Measurements from ENCODE around the gene PLXNA2. TPM values are rescaled to one million over a fixed set of nuclear protein-coding genes. Genes with fewer than 3 reads are reported as not detected.

The PLXNA2 gene
- total and polyA plus RNA-seq, 2 of the 4 experiments (the other 2 are of a cell fraction) = 0.72 to 1.1 TPM

- ATAC-seq (ENCODE audit: low read depth) = no peak
These were observed 25.1 kb upstream of the PLXNA2 start for GRCh38 chr1:208269338-208269666.

More at GRCh38 chr1:208269338-208269666, 25.1 kb upstream of the PLXNA2 start:
- Histone ChIP-seq H3K9me1 (ENCODE audit: insufficient read depth, low read length) (no peaks in the 10 kb centered on the region), H3K56ac (ENCODE audit: extremely low read depth, insufficient read depth, low read length) (no peak overlapping the region), H3K9ac (ENCODE audit: low read depth, low read length) (no peak overlapping the region), H3K4me2 (ENCODE audit: low read depth, low read length) (no peak overlapping the region), H3K4me1 (ENCODE audit: control insufficient read depth, insufficient read depth, low read length) (no peaks in the 10 kb centered on the region), H3K4me3 (ENCODE audit: insufficient read depth, low read depth, low read length) (no peak overlapping the region), H3K36me3 (ENCODE audit: control insufficient read depth, insufficient read depth, low read length) (no peaks in the 10 kb centered on the region), H3K27me3 (ENCODE audit: control insufficient read depth, insufficient read depth, low read length) (peaks cover 34% of the 10 kb centered on the region), H2AK5ac (ENCODE audit: low read depth, low read length) (no peak overlapping the region), H2BK5ac (ENCODE audit: low read depth, low read length, poor library complexity, severe bottlenecking) (no peak overlapping the region), H4K91ac (ENCODE audit: insufficient read depth, low read depth, low read length) (no peak overlapping the region), H2AFZ (replicated peaks; ENCODE audit: low read length, poor library complexity) (peak overlapping the region; percentile 10), H4K5ac (ENCODE audit: low read depth, low read length) (no peak overlapping the region), H3K14ac (replicated peaks; ENCODE audit: low read depth, low read length) (no peak overlapping the region), H2AK9ac (replicated peaks; ENCODE audit: low read depth, low read length, poor library complexity) (no peak overlapping the region), H3K18ac (ENCODE audit: low read depth, low read length) (no peak overlapping the region), H2BK120ac (ENCODE audit: low read depth, low read length) (no peak overlapping the region), H3K23ac (ENCODE audit: low read depth, low read length) (no peak overlapping the region), H4K8ac (ENCODE audit: low read depth in 2 of 2, low read length in 2 of 2) (no peak overlapping the region), H3K79me1 (ENCODE audit: low read depth in 1 of 2, low read length in 2 of 2) (no peaks in the 10 kb centered on the region), H3K27ac (ENCODE audit: insufficient read depth, low read length) (no peak overlapping the region), H3K9me3 (ENCODE audit: control insufficient read depth, insufficient read depth, low read length) (no peaks in the 10 kb centered on the region), H3K4ac (ENCODE audit: low read depth, low read length) (no peak overlapping the region), H4K20me1 (ENCODE audit: insufficient read depth, low read length) (no peaks in the 10 kb centered on the region), H2BK20ac (ENCODE audit: low read depth, low read length) (no peak overlapping the region), H2BK15ac (ENCODE audit: low read depth, low read length) (no peak overlapping the region)
- dilution Hi-C loops (cut with HindIII; ENCODE audit: low sequenced_read_pairs, unreplicated experiment) = no loop called here
- no peak for DNase-seq
- BruUV-seq (replicated peaks) = no TSS peak
- in situ Hi-C loops (cut with MboI; ENCODE audit: low sequenced_read_pairs) = no loop called here
- TF ChIP-seq NFE2L2 (IDR thresholded peaks at IDR 0.05; ENCODE audit: low read depth, low read length) (no peak), ELK1 (IDR thresholded peaks at IDR 0.05; ENCODE audit: borderline replicate concordance, low read depth, low read length) (no peak), RAD21 (IDR thresholded peaks at IDR 0.05; ENCODE audit: low read length) (no peak)
- WGBS, 2 experiments (ENCODE audit: extremely low coverage in 2 of 2, insufficient read length in 1 of 2) = no CpG with 5 or more reads among the region's 6 CpGs
- ChIA-PET POLR2A (ENCODE audit: unreplicated experiment) (no interaction called here), CTCF (interaction anchor here (0.6 to 0.9 kb wide), 2 partner anchors 9 to 247 kb away, joined by 3 to 4 read pairs; no protein-coding TSS in a partner anchor)
- intact Hi-C loops (cut with micrococcal nuclease) = no loop called here
